SIG-M5 (cell line): ENCODE results near the gene EPHB4.

ENCODE experiments used
- DNase-seq: peaks from one replicate; lab custom pipeline; 2025; lab: John Stamatoyannopoulos, UW

EPHB4 gene

DNA sequence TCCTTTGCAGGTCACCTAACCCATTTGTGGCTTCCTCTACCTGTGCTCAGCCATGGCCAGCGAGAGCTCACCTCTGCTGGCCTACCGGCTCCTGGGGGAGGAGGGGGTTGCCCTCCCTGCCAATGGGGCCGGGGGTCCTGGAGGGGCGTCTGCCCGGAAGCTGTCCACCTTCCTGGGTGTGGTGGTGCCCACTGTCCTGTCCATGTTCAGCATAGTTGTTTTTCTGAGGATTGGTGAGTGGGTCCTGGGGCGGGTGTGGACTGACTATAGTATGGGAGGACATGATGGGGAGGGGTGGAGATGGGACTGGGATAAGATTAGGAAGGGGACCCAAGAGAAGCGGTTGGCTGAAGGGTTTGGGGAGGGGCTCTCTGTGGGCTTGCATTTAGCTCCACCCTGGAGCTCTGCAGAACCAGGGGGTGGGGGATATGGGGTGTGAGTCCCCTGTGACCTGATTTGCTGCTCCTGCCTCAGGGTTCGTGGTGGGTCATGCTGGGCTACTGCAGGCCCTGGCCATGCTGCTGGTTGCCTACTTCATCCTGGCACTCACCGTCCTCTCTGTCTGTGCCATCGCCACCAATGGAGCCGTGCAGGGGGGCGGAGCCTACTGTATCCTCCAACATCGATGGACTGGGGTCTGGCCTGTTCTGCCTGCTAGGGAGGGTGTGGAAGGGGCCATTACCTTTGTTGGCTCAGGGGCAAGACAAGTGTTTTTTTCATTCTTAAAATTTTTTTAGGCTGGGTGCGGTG, 27.0 kb upstream of the EPHB4 start:
- no peak for DNase-seq

DNA sequence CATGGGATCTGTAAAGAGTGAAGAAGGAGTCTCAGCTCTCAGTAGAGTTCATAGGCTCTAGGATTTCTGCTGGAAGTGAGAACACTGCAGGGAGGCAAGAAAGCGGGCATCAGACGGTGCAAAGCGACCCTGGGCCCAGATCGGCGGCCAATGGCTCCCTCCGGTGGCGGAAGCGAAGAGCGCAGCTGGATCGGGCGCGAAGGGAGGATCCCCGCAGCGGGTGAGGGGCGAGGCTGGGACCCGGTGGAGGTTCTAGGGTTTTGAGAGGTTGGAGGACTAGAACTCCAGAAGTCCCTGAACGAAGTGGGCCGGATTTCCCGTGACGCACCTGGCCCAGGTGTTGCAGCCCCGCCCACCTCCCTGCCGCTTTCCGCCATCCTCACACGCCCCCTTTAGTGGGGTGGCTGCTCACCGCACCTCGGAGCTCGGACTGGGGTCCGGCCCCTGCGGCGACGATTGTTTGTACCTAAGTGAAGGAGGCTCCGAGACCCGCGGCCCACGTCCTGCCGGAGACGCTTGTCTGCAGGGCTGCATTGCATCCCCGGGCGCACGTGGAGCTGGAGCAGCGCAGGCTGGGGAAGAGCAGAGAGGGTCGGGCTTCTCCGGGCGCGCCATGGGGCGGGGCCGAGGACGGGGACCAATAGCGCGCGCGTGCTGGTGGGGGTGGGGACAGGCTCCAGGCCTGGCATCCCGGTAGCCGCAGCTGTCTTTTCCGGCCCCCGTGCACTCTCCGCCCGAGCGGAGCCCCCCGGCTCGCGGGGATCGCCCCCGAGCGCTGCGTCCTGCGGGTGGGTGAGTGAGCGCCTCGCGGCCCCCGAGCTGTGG, 24.9 kb upstream of the EPHB4 start, which contains the start of gene SLC12A9:
SLC12A9 (plus strand) TSS at position 666 of the 825 bp plus-strand sequence. CDS start 1,485 bp downstream, outside the sequence.
- DNase-seq = peak; percentile 33

DNA sequence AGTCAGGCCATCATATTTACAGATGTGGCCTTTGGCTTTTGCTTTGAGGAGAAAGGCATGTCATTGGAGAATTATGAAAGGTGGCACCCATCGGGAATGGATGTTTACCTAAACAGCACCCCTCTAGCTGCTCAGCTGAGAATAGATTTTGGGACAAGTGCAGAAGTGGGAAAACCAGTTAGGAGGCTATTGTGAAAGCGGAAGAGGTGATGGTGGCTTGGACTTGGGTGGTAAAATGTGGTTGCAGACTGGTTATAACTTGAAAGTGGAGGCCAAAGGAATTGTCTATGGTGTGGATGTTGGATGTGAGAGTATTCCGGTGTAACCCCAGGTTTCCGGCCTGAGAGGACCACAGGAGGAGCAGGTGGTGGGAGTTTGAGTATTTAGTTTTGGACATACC, 20.0 kb upstream of the EPHB4 start:
- no peak for DNase-seq

- DNase-seq = no peak
These were observed 13.3 kb upstream of the EPHB4 start for GRCh38 chr7:100840470-100841100.

GRCh38 chr7:100839361-100839760, 12.0 kb upstream of the EPHB4 start:
- DNase-seq = no peak

DNA sequence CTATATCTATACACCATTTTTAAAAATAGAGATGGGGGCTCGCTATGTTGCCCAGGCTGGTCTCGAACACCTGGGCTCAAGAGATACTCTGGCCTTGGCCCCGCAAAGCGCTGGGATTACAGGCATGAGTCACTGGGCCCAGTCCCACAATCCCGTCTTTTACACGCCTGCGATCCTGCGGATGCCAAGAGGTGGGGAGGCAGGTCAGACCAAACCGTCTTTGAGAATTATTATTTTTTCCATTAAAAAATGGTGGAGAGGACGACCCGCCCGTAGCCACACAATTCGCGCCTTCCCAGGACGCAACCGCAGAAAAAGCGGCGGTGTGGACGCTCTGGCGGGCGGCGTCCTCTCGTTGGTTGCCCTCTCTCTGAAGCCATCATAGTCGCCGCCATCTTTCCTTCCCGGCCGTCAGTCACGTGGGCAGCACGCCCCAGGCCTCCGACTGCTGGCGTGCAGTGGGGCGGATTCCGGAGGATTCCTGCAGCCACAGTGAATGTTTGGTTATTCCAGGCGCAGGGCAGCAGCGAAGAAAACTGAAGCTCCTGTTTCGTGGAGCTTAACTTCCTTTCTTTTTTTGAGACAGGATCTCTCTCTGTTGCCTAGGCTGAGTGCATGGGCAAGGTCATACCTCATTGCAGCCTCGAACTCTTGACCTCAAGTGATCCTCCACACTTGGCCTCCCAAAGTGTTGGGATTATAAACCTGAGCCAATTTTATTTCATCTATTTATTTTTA, 9.9 kb upstream of the EPHB4 start:
- peak; percentile 16 for DNase-seq

DNA sequence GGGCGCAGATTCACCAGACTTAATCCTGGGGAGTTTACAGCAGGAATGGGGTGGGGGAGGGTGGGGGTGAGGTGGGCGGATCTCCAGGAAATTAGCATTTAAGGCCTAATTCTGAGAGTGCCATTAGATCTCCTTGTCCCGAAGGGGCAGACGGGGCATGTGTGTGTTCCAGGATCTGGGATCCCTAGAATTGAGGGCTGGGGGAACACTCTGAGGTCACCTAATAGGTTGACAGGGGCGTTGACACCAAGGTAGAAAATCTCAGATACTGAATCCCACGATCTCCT, 9.4 kb upstream of the EPHB4 start:
- DNase-seq = no peak

GRCh38 chr7:100835903-100836811, 8.8 kb upstream of the EPHB4 start:
- DNase-seq = no peak

DNA sequence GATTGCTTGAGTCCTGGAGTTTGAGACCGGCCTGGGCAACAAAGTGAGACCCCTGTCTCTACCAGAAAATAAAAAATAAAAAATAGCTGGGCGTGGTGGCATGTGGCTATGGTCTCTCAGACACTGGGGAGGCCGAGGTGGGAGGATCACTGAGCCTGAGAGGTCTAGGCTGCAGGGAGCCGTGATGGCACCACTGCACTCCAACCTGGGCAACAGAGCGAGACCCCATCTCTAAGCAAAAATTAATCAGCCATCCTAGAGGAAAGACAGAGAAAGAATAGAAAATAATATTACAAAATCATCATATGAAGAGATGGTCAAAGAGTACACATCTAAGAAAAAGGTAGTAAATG, 4.9 kb upstream of the EPHB4 start:
- DNase-seq = no peak

DNA sequence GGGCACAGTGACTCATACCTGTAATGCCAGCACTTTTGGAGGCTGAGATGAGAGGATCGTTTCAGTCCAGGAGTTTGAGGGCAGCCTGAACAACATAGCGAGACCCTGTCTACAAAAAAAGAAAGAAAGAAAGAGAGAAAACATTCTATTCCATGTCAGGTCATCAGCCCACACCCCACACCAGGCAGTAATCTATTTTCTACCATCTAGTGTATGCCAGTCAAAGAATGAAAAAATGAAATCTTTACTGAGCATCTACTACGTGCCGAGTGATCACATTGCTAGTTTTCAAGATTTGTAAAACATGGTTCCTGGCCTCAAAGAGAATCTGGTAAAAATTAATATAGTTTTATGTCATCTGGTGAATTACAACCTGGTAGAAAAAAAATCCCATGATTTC, 3.1 kb upstream of the EPHB4 start:
- DNase-seq = no peak

- DNase-seq = no peak
These were observed 1.9 kb upstream of the EPHB4 start for GRCh38 chr7:100829150-100829716.

DNA sequence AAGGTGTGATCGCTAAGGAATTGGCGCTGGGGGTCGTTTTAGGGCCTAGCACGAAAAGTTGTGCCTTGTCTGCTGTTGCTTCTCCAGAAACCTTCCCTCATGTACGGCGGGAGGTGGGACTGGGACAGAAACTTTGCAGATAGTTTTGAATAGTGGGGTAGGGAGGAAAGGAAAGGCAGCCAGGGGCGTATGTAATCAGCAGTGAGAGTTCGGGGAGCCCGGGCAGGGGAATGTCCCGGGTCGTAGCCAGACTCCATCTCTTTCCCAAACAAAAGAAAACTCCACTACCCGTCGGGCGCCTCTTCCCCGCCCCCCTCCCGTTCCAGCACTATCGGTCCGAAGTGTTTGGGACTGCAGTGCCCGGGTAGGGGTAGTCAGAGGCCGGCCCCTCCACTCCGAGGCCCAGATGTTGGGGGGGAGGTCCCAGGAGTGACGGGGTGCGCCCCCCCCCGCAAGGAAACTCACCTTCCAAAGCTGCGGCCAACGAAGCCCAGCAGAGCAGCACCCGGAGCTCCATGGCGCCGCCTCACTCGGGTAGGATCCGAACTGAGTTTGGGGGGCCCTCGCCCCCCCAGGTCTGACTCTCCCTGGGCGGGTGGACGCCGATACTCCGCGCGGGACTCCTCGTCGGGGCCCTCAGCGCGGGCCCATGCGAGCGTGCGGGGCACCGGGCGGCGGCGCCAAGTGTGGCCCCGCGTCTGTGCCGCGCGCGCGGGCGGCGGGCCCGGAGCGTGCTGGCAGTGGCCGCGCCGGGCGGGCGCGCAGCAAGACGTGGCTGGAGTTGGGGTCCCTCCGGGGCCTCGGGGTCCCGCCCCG, 601 bp downstream of the EPHB4 start:
- DNase-seq = no peak

DNA sequence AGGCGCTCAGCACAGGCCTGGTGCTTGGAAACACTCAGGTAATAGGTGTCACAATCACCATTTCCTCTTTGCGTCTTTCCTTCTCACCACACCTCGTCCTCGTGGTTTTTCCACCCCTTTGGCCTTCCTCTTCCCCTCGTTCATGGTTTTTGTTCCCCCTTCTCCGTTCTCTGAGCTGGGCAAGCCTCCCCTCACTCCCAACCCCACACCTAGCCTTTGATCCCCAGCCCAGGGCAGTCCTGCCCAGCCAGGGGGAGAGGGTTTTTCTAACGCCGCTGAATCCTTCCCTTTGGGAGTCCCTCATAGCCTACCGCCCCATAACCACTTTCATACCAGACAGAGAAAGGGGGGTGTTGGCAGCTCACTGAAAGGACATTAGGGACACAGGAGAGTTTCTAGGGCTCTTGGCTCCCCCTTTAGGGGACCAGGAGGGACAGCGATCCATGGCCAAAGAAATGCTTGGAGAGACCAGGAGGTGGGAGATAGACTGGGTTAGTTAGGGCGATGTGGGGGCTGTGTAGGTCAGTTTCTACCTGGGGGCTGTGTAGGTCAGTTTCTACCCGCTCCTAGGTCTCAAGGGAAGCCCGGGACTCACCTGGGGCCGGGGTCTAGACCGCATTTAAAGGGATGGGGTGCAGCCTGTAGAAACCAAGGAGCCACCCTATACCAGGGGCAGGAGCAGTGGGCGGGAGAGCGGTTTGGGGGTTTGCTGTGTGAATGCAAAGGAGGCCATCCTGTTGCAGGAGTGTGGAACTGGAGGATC, 1.4 kb downstream of the EPHB4 start:
- DNase-seq = no peak

DNA sequence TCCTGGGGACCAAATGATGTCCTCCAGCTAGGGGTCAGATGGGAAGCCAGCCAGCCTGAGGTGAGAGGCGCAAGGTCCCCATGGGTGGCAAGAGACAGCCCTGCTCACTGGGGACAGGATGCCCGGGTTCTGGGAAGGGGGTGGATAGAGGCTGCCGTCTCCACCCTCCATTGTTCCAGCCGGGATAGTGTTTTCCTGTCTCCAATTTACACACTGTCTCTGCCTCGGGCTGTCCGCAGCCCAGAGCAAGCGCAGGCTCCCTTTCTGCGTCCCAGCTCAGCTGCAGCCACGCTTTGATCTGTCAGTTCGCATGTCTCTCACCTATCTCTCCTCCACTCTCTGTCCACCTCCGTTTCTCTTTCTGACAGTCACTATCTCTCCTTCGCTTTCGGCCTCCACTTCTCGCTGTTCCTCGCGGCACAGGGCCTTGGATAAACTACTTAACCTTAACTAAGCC, 2.1 kb downstream of the EPHB4 start:
- no peak for DNase-seq

DNA sequence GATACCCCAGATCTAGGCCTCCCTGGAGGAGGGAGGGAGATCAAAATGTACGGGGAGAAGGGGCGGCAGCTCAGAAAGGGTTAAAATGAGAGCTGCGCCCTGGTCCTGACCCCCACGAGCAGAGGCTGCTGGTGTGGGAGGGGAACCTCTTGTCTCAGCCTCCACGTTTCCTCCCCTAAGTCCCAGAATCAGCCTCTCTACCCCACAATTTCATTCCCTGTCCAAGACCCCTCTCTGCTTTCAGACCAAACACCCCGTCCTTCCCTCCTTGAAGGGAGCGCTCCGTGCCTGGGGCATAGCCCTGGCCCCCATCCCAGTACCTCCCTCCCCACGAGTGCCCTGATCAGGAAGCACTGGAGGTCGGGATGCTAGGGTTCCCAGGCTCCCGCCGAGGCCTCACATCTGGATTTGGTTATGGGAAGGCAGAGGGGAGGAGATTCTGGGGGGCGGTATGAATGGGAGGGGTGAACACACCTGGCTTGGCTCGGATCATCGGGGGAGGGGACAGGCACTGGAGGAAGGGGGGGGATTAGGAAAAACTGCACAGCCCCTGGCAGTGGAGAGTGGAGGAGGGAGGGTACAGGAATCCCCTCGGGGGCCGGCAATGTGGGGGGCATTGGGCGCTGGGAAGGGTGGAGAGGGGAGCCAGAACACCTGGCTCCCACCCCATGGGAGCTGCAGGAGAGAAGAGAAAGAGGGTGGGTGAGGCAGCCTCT, 2.7 kb downstream of the EPHB4 start:
- DNase-seq = no peak

GRCh38 chr7:100823534-100823933, 3.8 kb downstream of the EPHB4 start:
- no peak for DNase-seq

DNA sequence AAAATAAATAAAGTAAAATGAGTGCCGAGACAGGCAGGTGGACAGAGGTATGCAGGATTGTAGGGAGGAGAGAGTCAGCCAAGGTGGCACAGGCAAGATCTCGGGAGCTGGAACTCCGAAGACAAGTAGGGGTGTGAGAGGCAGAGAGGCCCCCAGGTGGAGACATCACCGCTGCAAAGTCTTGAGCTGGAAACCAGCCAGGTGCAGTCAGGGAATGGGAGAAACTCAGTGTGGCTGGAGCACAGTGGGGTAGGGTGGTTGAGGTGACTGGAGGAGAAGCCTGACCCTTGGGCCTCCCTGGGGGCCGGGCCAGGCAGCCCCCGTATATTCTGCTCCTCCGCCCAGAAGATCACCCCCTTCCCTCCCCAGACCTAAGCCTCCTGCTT, 4.2 kb downstream of the EPHB4 start:
- DNase-seq = no peak

GRCh38 chr7:100822236-100823139, 4.8 kb downstream of the EPHB4 start:
- no peak for DNase-seq
